ENCODE results near the gene PRRC2B. TPM values are rescaled to one million over a fixed set of nuclear protein-coding genes. Genes with fewer than 3 reads are reported as not detected.
"Not testable (repeated sequence)": the region's sequence is repeated elsewhere in the genome, so short reads cannot be mapped to it uniquely, and the experiment has no call there.

PRRC2B gene
- total and polyA plus RNA-seq, 2 experiments from 2014 or later: 45.0 to 193 TPM

GRCh38 chr9:131344931-131345535 is 48.9 kb upstream of the PRRC2B start:
- not testable (repeated sequence) for H3K4me3 Mint-ChIP-seq; H3F3A ChIP-seq (replicated peaks; ENCODE audit: low read depth); H4K20me1 ChIP-seq (replicated peaks; ENCODE audit: insufficient read depth); ATAC-seq; H3K4me1 Mint-ChIP-seq; H3K27ac Mint-ChIP-seq; H3K36me3 ChIP-seq (ENCODE audit: insufficient read depth); H3K4me2 ChIP-seq; H3K36me3 Mint-ChIP-seq (ENCODE audit: low read depth); H3K4me3 ChIP-seq; H2AFZ ChIP-seq; H3K27me3 Mint-ChIP-seq (ENCODE audit: insufficient read depth, low read depth, poor library complexity); H3K79me2 ChIP-seq (replicated peaks; ENCODE audit: insufficient read depth); DNase-seq (ENCODE audit: low spot score); H3K9me2 ChIP-seq (ENCODE audit: insufficient read depth); H3K4me1 ChIP-seq (ENCODE audit: insufficient read depth); H3K27ac ChIP-seq (ENCODE audit: low read depth); H3K27me3 ChIP-seq (ENCODE audit: insufficient read depth)
- peaks cover 17% of the 10 kb centered on the region for H3K9me3 Mint-ChIP-seq

GRCh38 chr9:131346559-131346958 is 47.3 kb upstream of the PRRC2B start:
- Histone ChIP-seq H3K4me1 (ENCODE audit: insufficient read depth) (peaks cover 7% of the 10 kb centered on the region), H3K36me3 (ENCODE audit: insufficient read depth) (no peaks in the 10 kb centered on the region), H3K4me3 (no peak overlapping the region), H3K9me2 (ENCODE audit: insufficient read depth) (no peaks in the 10 kb centered on the region), H3K27me3 (ENCODE audit: insufficient read depth) (no peaks in the 10 kb centered on the region), H3K4me2 (no peak overlapping the region), H4K20me1 (replicated peaks; ENCODE audit: insufficient read depth) (no peaks in the 10 kb centered on the region), H3K27ac (ENCODE audit: low read depth) (no peak overlapping the region), H3K79me2 (replicated peaks; ENCODE audit: insufficient read depth) (no peaks in the 10 kb centered on the region), H3F3A (replicated peaks; ENCODE audit: low read depth) (0 out of 2 replicates have a peak, but pooled peaks cover 13% of the 10 kb centered on the region), H2AFZ (no peak overlapping the region)
- ATAC-seq (no peak), DNase-seq (ENCODE audit: low spot score) (no peak)
- Mint-ChIP-seq H3K27me3 (ENCODE audit: insufficient read depth, low read depth, poor library complexity) (peaks cover 3% of the 10 kb centered on the region), H3K9me3 (peaks cover 17% of the 10 kb centered on the region), H3K36me3 (ENCODE audit: low read depth) (peaks cover 8% of the 10 kb centered on the region; the same call in 2 of the 3 replicates), H3K27ac (no peak overlapping the region), H3K4me3 (no peak overlapping the region), H3K4me1 (peaks cover 3% of the 10 kb centered on the region; the same call in 2 of the 3 replicates)
- TF ChIP-seq POLR2AphosphoS5 (IDR thresholded peaks at IDR 0.05; ENCODE audit: low read depth) (no peak), NANOG (IDR thresholded peaks at IDR 0.05; ENCODE audit: borderline replicate concordance) (no peak)

GRCh38 chr9:131347376-131348020 is 46.4 kb upstream of the PRRC2B start:
- Mint-ChIP-seq H3K36me3 (ENCODE audit: low read depth) (peaks cover 8% of the 10 kb centered on the region; the same call in 2 of the 3 replicates), H3K9me3 (peaks cover 17% of the 10 kb centered on the region), H3K27ac (no peak overlapping the region), H3K4me1 (peaks cover 3% of the 10 kb centered on the region; the same call in 2 of the 3 replicates), H3K4me3 (no peak overlapping the region), H3K27me3 (ENCODE audit: insufficient read depth, low read depth, poor library complexity) (peaks cover 3% of the 10 kb centered on the region)
- Histone ChIP-seq H4K20me1 (replicated peaks; ENCODE audit: insufficient read depth) (no peaks in the 10 kb centered on the region), H3K79me2 (replicated peaks; ENCODE audit: insufficient read depth) (no peaks in the 10 kb centered on the region), H3K27me3 (ENCODE audit: insufficient read depth) (no peaks in the 10 kb centered on the region), H3K4me3 (no peak overlapping the region), H3F3A (replicated peaks; ENCODE audit: low read depth) (0 out of 2 replicates have a peak, but pooled peaks cover 13% of the 10 kb centered on the region), H3K4me1 (ENCODE audit: insufficient read depth) (peaks cover 7% of the 10 kb centered on the region), H3K27ac (ENCODE audit: low read depth) (no peak overlapping the region), H3K36me3 (ENCODE audit: insufficient read depth) (no peaks in the 10 kb centered on the region), H3K9me2 (ENCODE audit: insufficient read depth) (no peaks in the 10 kb centered on the region), H2AFZ (no peak overlapping the region), H3K4me2 (no peak overlapping the region)
- DNase-seq (ENCODE audit: low spot score) (no peak), ATAC-seq (no peak)
- TF ChIP-seq ZNF462 (CRISPR knock-in tag; IDR thresholded peaks at IDR 0.05) (no peak), EZH2 (IDR thresholded peaks at IDR 0.05; ENCODE audit: low read depth, unreplicated experiment) (no peak), POLR2AphosphoS5 (IDR thresholded peaks at IDR 0.05; ENCODE audit: low read depth) (no peak), ZNF114 (CRISPR knock-in tag; IDR thresholded peaks at IDR 0.05) (no peak), JUNB (IDR thresholded peaks at IDR 0.05; ENCODE audit: unreplicated experiment) (no peak), STAT1 (IDR thresholded peaks at IDR 0.05; ENCODE audit: unreplicated experiment) (no peak), EZH2phosphoT487 (IDR thresholded peaks at IDR 0.05; ENCODE audit: unreplicated experiment) (no peak)
